Body of pancreas (tissue), 4 donors: ENCODE results near the gene FGF10.

Source experiments
- CTCF ChIP-seq, 7 experiments: fragments of 450-650 bp in 4 of 7; fragments of 200-600 bp in 3 of 7; sonication (generic) in 3 of 7; IDR thresholded peaks; one replicate each; pipeline ENCODE4 v1.5.1; 2016 to 2019; ENCODE audit warnings: antibody characterized with exemption in 7 of 7
- POLR2A ChIP-seq, 3 donors: fragments of 450-650 bp; IDR thresholded peaks; one replicate each; pipeline ENCODE4 v1.6.1; 2016; ENCODE audit warnings: antibody characterized with exemption in 3 of 3, mild to moderate bottlenecking in 2 of 3

GRCh38 chr5:44372028-44372427, 17.2 kb downstream of the FGF10 start:
- TF ChIP-seq CTCF (IDR thresholded peaks at IDR 0.05) (no peak), POLR2A (IDR thresholded peaks at IDR 0.05) (no peak)
